NT2/D1 (cell line): ENCODE data around the gene EN2.

Experiments used
- YY1 ChIP-seq: IDR thresholded peaks from 2 replicates; pipeline ENCODE4 v1.6.1; 2011; ENCODE audit not compliant: insufficient read length, insufficient read depth
- ZNF274 ChIP-seq: IDR thresholded peaks from 2 replicates; pipeline ENCODE4 v1.6.1; 2011; ENCODE audit warnings: mild to moderate bottlenecking, low read depth, low read length

- TF ChIP-seq YY1 (no peak), ZNF274 (no peak)
Measured at GRCh38 chr7:155510975-155511701, 53.2 kb downstream of the EN2 start.
